Peyer's patch (tissue), 4 donors: ENCODE results near the gene CSNK1A1.

Experiments
- POLR2A ChIP-seq, 2 donors: fragments of 450-650 bp; IDR thresholded peaks; one replicate each; pipeline ENCODE4 v1.5.1; 2017; ENCODE audit warnings: antibody characterized with exemption in 2 of 2, mild to moderate bottlenecking in 2 of 2, moderate library complexity in 2 of 2
- TF ChIP-seq, protein P1 (sequence below), 6 experiments: fragments of 450-650 bp in 4 of 6; fragments of 200-600 bp in 2 of 6; sonication (generic) in 1 of 6; IDR thresholded peaks; one replicate each; pipeline ENCODE4 v1.5.1; 2017 to 2019; ENCODE audit warnings: antibody characterized with exemption in 6 of 6, mild to moderate bottlenecking in 3 of 6, moderate library complexity in 1 of 6

DNA sequence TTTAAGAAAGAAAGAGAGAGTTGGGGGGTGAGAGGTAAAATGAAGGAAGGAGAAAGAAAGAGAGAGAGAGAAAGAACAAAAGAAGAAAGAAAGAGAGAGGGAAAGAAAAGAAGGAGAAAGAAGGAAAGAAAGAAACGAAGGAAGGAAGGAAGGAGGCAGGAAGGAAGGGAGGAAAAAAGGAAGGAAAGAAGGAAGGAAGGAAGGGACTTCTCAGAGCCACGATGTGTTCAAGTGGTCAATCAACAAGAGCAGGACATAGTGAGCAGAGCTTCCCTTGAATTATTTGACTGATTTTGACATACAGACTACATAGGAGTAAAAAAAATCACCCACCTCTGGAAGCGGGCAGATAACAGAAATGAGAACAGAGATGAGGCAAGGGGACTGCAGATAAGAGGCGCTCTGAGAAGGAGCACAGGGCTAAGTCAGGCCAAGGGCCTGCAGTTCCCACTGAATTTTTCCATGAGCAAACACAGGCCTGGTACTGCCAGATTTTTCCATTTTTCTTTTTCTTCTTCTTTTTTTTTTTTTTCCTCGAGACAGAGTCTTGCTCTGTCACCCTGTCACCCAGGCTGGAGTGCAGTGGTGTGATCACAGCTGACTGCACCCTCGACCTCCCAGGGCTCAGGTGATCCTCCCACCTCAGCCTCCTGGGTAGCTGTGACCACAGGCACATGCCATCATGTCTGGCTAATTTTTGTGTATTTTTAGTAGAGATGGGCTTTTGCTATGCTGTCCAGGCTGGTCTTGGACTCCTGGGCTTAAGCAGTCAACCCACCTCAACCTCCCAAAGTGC lies 94.4 kb downstream of the CSNK1A1 start:
- TF ChIP-seq, protein P1, sequence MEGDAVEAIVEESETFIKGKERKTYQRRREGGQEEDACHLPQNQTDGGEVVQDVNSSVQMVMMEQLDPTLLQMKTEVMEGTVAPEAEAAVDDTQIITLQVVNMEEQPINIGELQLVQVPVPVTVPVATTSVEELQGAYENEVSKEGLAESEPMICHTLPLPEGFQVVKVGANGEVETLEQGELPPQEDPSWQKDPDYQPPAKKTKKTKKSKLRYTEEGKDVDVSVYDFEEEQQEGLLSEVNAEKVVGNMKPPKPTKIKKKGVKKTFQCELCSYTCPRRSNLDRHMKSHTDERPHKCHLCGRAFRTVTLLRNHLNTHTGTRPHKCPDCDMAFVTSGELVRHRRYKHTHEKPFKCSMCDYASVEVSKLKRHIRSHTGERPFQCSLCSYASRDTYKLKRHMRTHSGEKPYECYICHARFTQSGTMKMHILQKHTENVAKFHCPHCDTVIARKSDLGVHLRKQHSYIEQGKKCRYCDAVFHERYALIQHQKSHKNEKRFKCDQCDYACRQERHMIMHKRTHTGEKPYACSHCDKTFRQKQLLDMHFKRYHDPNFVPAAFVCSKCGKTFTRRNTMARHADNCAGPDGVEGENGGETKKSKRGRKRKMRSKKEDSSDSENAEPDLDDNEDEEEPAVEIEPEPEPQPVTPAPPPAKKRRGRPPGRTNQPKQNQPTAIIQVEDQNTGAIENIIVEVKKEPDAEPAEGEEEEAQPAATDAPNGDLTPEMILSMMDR (IDR thresholded peaks at IDR 0.05) = no peak
- no peak for TF ChIP-seq POLR2A (IDR thresholded peaks at IDR 0.05)
